ENCODE results near the gene PTPRN2. TPM values are rescaled to one million over a fixed set of nuclear protein-coding genes. Genes with fewer than 3 reads are reported as not detected.

PTPRN2 gene
- total and polyA plus RNA-seq, 2 donors (not counting 3 experiments of a cell fraction or from before 2014, with no cell fraction given) = 0.62 to 0.88 TPM

DNA sequence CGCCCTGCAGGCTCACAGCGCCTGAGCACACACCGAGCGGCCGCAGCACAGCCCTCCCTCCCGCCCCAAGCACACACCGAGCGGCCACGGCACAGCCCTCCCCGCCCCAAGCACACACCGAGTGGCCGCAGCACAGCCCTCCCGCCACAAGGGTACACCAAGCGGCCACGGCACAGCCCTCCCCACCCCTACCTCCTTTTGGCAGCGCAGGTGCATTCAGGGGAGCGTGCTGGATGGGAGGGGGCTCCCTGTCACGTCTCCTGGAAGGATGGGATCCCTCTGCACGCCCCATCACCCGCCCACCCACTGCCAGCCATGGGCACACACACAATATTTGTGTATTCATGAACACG, 768.2 kb downstream of the PTPRN2 start:
- Histone ChIP-seq H3K27me3 (ENCODE audit: control insufficient read depth in 2 of 2, insufficient read depth in 2 of 2, low read length in 2 of 2) (no peaks in the 10 kb centered on the region), H3K4me2 (ENCODE audit: insufficient read depth, low read length) (no peak overlapping the region), H3K36me3 (ENCODE audit: control insufficient read depth in 2 of 2, extremely low read depth in 1 of 2, insufficient read depth in 2 of 2, low read length in 2 of 2) (no peaks in the 10 kb centered on the region), H3K4me3 (replicated peaks in 1 of 3; ENCODE audit: insufficient read depth in 1 of 3, low read depth in 1 of 3, low read length in 3 of 3) (no peak overlapping the region), H3K9me1 (replicated peaks; ENCODE audit: control insufficient read depth, extremely low read depth, insufficient read depth, low read length) (no peaks in the 10 kb centered on the region), H3K4me1 (ENCODE audit: control insufficient read depth, extremely low read depth, insufficient read depth, low read length) (no peaks in the 10 kb centered on the region), H4K20me1 (replicated peaks; ENCODE audit: control insufficient read depth, extremely low read depth, insufficient read depth, low read length) (no peaks in the 10 kb centered on the region), H2AFZ (ENCODE audit: low read depth, low read length) (no peak overlapping the region), H3K9ac (replicated peaks; ENCODE audit: extremely low read depth, insufficient read depth, low read length) (no peak overlapping the region), H3K9me3 (replicated peaks; ENCODE audit: control insufficient read depth, insufficient read depth, low read length) (peaks cover 3% of the 10 kb centered on the region), H3K79me2 (ENCODE audit: control insufficient read depth, insufficient read depth, low read length) (no peaks in the 10 kb centered on the region), H3K27ac (ENCODE audit: insufficient read depth, low read depth, low read length) (no peak overlapping the region)
- intact Hi-C loops (cut with micrococcal nuclease) = no loop called here
- TF ChIP-seq GATA2 (IDR thresholded peaks at IDR 0.05; ENCODE audit: insufficient read depth, insufficient read length, low read depth, low read length) (no peak), EZH2 (IDR thresholded peaks at IDR 0.05; ENCODE audit: borderline replicate concordance, low read depth, low read length, severe bottlenecking) (no peak), POLR2A (IDR thresholded peaks at IDR 0.05; ENCODE audit: low read depth, low read length) (no peak), MYC (IDR thresholded peaks at IDR 0.05; ENCODE audit: low read depth, low read length) (no peak), POLR2AphosphoS5 (IDR thresholded peaks at IDR 0.05; ENCODE audit: insufficient read depth, low read depth, low read length) (no peak), FOS (IDR thresholded peaks at IDR 0.05; ENCODE audit: borderline replicate concordance, insufficient read depth, low read length) (no peak), JUN (IDR thresholded peaks at IDR 0.05; ENCODE audit: borderline replicate concordance, insufficient read depth, insufficient read length, low read depth) (no peak)
- TF ChIP-seq, protein P1, sequence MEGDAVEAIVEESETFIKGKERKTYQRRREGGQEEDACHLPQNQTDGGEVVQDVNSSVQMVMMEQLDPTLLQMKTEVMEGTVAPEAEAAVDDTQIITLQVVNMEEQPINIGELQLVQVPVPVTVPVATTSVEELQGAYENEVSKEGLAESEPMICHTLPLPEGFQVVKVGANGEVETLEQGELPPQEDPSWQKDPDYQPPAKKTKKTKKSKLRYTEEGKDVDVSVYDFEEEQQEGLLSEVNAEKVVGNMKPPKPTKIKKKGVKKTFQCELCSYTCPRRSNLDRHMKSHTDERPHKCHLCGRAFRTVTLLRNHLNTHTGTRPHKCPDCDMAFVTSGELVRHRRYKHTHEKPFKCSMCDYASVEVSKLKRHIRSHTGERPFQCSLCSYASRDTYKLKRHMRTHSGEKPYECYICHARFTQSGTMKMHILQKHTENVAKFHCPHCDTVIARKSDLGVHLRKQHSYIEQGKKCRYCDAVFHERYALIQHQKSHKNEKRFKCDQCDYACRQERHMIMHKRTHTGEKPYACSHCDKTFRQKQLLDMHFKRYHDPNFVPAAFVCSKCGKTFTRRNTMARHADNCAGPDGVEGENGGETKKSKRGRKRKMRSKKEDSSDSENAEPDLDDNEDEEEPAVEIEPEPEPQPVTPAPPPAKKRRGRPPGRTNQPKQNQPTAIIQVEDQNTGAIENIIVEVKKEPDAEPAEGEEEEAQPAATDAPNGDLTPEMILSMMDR (IDR thresholded peaks at IDR 0.05; ENCODE audit: extremely low read depth in 1 of 2, insufficient read depth in 1 of 2, low read depth in 1 of 2, low read length in 2 of 2) = no peak
- TF ChIP-seq, protein P2, sequence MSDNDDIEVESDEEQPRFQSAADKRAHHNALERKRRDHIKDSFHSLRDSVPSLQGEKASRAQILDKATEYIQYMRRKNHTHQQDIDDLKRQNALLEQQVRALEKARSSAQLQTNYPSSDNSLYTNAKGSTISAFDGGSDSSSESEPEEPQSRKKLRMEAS (IDR thresholded peaks at IDR 0.05; ENCODE audit: insufficient read depth, insufficient read length) = no peak
- DNase-seq (ENCODE audit: low read depth, low spot score) = no peak
- no TSS peak for BruUV-seq (replicated peaks)
- FAIRE-seq = no peak
- ChIA-PET CTCF (no interaction called here), POLR2A (no interaction called here)
- dilution Hi-C loops (cut with MboI; ENCODE audit: extremely low pct_ligation_motif_present, low sequenced_read_pairs) = no loop called here

Data from endothelial cell of umbilical vein (primary cell).